ENCODE data around the gene BZW1.

GRCh38 chr2:200779214-200779613 is 32.5 kb upstream of the BZW1 start:
- TF ChIP-seq CTCF (IDR thresholded peaks at IDR 0.05; ENCODE audit: borderline replicate concordance, extremely low read depth, low read length, poor library complexity, severe bottlenecking) = no peak
- TF ChIP-seq EZH2 (IDR thresholded peaks at IDR 0.05; ENCODE audit: borderline replicate concordance, low read depth, low read length, severe bottlenecking) = no peak
